Activated T-cell treated with anti-CD3 and anti-CD28 coated beads for 4 hours (primary cell): ENCODE results near the gene C1QB.
"Not testable (repeated sequence)": the region's sequence is repeated elsewhere in the genome, so short reads cannot be mapped to it uniquely, and the experiment has no call there.

Experiments used
- DNase-seq: peaks from one replicate; pipeline ENCODE4 v3.0.0-alpha.2; 2020

Gene C1QB

DNA sequence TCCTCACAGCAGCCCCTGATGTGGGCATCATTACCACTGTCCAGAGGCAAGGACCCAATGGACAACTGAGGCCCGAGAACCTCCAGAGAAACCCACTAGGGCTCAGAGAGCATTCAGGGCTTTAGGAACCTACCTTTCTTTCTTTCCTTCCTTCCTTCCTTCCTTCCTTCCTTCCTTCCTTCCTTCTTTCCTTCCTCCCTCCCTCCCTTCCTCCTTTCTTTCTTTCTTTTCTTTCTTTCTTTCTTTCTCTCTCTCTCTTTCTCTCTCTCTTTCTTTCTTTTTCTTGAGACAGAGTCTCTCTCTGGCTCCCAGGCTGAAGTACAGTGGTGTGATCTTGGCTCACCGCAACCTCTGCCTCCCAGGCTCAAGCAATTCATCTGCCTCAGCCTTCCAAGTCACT is 15.8 kb downstream of the C1QB start:
- not testable (repeated sequence) for DNase-seq

- no peak for DNase-seq
Measured at GRCh38 chr1:22670352-22670975, 17.4 kb downstream of the C1QB start.

DNA sequence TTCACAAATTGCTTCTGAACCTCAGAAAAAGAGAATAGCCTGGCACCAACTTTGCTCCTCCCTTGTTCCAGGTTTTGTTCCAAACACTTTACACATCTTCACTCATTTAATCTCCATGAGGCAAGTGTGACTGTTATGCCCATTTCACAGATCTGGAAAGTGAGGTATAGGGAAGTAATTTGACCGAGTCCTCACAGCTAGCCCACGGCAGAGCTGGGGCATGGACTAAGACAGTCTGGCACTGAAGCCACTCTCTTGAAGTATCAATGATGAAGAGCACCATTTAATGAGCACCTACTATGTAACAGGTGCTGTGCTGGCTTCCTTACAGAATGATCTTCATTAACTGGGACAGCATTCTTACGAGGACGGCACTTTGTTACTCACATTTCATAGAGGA is 19.0 kb downstream of the C1QB start:
- DNase-seq, result no peak

GRCh38 chr1:22673486-22674409 is 20.7 kb downstream of the C1QB start:
- DNase-seq, result no peak

DNA sequence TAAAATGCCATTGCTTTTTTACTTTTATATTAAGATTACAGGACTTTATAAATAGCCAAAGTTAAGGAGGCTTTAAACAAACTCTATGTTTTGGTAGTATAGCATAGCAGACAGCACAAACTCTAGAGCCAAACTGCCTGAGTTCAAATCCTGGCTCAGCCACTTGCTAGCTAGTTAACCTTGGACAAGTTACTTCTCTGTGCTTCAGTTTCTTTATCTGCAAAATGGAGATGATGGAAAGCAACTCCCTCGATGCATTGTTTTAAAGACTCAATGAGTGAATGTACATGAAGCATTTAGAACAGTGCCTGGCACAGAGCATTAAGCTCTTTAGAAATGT is 21.3 kb downstream of the C1QB start:
- DNase-seq, result no peak

- not testable (repeated sequence) for DNase-seq
Measured at GRCh38 chr1:22676151-22676550, 23.1 kb downstream of the C1QB start.

DNA sequence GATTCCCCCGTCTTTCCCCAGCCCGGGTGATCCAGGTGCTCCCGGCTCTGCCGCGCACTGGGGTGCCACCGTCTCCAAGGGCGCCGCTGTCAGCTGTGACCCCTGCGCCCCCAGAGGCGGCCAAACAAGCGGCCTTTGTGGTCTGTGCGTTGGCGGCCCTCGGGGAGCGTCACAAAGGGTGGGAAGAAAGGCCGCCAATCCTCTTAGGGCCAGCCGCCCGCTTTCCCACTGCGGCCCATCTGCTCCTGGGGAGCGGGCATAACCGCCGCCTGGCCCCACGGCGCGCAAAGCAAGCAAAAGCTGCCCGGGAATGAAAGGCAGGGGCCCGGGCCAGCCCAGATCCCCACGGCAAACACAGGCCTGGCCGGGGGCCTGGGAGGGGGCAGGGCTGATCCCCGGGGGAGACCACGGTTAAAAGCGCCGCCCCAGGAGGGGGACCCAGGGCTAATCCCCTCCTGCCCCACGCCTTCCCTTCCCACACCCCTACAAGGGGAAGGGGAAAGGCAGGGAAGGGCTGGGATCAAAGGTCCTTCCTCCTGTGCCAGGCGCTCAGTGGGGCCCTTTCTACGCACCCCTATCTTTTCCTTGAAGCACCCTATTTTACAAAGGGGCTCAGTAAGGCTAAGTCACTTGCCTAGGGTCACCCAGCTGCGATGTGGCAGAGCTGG is 24.0 kb downstream of the C1QB start:
- DNase-seq, result no peak

- no peak for DNase-seq
Measured at GRCh38 chr1:22677931-22678896, 25.2 kb downstream of the C1QB start.

GRCh38 chr1:22680726-22681125 is 27.7 kb downstream of the C1QB start:
- no peak for DNase-seq

DNA sequence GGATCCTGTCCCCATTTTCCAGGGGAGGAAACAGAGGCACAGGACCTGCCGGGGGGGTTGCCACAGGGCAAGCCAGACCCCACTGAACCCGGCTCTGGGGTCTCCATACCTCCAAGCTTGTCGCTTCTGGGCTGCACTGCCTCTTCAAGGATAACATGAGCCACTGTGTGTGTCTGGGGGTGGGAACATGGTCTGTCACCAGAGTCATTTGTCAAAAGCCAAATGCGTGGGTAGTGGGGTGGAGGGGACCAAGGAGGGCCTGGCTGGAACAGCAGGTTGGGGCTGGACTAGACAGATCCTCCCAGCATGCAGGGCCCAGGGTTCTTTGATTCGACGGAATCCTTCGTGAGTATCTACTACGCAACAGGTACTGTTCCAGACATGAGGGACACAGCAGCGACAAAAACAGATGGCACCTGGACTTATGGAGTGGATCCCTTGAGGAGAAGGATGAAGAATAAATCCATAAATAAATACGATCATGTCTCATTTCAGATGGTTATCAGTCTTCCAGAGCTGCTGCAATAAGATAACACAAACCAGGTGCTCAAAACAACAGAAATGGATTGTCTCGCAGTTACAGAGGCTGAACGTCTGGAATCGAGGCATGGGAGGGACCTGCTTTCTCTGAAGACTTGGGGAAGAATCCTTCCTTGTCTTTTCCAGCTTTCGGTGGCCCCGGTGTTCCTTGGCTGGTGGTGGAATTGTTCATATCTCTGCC is 28.7 kb downstream of the C1QB start:
- no peak for DNase-seq

- no peak for DNase-seq
Measured at GRCh38 chr1:22683547-22683946, 30.5 kb downstream of the C1QB start.

- DNase-seq, result no peak
Measured at GRCh38 chr1:22685591-22686059, 32.6 kb downstream of the C1QB start.

DNA sequence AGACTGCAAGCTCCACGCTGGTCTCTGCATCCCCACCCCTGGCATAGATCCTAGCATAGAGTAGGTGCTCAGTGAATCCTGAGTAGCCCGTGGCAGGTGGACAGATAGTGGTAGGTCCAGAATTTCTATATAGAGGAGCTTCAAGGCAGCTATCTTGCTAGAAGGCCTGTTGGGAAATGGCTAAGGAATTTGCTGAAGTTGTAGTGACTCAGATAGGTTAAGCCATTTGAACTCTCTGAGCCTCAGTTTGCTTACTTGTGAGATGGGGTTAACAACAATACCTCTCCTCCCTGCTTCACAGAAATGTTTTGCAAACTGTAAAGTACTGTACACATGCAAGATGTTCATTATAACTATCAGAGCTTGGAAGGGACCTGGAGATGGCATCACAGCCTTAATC is 34.2 kb downstream of the C1QB start:
- no peak for DNase-seq

- no peak for DNase-seq
Measured at GRCh38 chr1:22688466-22688865, 35.4 kb downstream of the C1QB start.

DNA sequence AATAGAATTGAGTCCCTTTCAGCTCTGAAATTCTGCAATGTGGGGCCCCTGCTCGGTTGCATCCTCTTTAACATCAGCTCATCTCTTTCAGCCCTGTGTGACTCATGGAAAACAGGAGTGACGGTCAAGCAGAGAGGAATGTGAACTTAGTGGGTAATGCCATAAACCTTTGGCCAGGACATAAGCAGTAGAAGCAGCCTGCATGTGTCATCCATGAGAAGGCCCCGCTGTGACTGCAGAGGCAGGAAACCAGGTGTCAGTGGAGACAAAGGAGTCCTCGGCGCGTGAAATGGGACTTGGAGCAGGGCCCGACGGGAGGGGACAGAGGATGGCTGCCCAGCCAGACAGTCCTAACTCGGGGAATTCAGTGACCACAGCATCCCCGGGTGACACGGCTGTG is 36.5 kb downstream of the C1QB start:
- DNase-seq, result no peak

GRCh38 chr1:22691031-22691753 is 38.2 kb downstream of the C1QB start:
- no peak for DNase-seq

- DNase-seq, result no peak
Measured at GRCh38 chr1:22694172-22694571, 41.1 kb downstream of the C1QB start.

GRCh38 chr1:22696610-22697009 is 43.6 kb downstream of the C1QB start:
- DNase-seq, result no peak

- DNase-seq, result no peak
Measured at GRCh38 chr1:22697980-22698379, 44.9 kb downstream of the C1QB start.

- DNase-seq, result no peak
Measured at GRCh38 chr1:22699681-22700520, 46.9 kb downstream of the C1QB start.
